ENCODE measurements around the gene AFF3. TPM values are rescaled to one million over a fixed set of nuclear protein-coding genes. Genes with fewer than 3 reads are reported as not detected.
"Not testable (repeated sequence)": the region's sequence is repeated elsewhere in the genome, so short reads cannot be mapped to it uniquely, and the experiment has no call there.

Gene AFF3
- total RNA-seq, 3 donors from 2014 or later, result 4.2 to 56.6 (median 5.2) TPM

- ATAC-seq (no peak), DNase-seq (no peak)
- H3K36me3 ChIP-seq (ENCODE audit: low read depth), result no peaks in the 10 kb centered on the region
- H3K9me3 ChIP-seq, result no peaks in the 10 kb centered on the region
- TF ChIP-seq CTCF (IDR thresholded peaks at IDR 0.05), result no peak
- H3K4me3 ChIP-seq, result no peak overlapping the region
- intact Hi-C loops (cut with DNase I, micrococcal nuclease), result no loop called here
- H3K4me1 ChIP-seq (ENCODE audit: low read depth), result no peaks in the 10 kb centered on the region
These were observed 363.1 kb downstream of the AFF3 start for GRCh38 chr2:99779276-99779675.

- intact Hi-C loops (cut with DNase I, micrococcal nuclease), result no loop called here
- Histone ChIP-seq H3K36me3 (ENCODE audit: low read depth) (no peaks in the 10 kb centered on the region), H3K4me3 (no peak overlapping the region), H3K4me1 (ENCODE audit: low read depth) (no peaks in the 10 kb centered on the region), H3K9me3 (no peaks in the 10 kb centered on the region)
- no peak for DNase-seq
- no peak for TF ChIP-seq CTCF (IDR thresholded peaks at IDR 0.05)
- no peak for ATAC-seq
These were observed 364.6 kb downstream of the AFF3 start for GRCh38 chr2:99777656-99778290.

- no peaks in the 10 kb centered on the region for H3K4me1 ChIP-seq (ENCODE audit: low read depth)
- intact Hi-C loops (cut with DNase I, micrococcal nuclease), result no loop called here
- no peaks in the 10 kb centered on the region for H3K36me3 ChIP-seq (ENCODE audit: low read depth)
- no peak overlapping the region for H3K4me3 ChIP-seq
- H3K9me3 ChIP-seq, result no peaks in the 10 kb centered on the region
- no peak for ATAC-seq
- DNase-seq, result no peak
- no peak for TF ChIP-seq CTCF (IDR thresholded peaks at IDR 0.05)
These were observed 365.3 kb downstream of the AFF3 start for GRCh38 chr2:99776906-99777646.

GRCh38 chr2:99776206-99776905 is 366.0 kb downstream of the AFF3 start:
- DNase-seq (no peak), ATAC-seq (no peak)
- no peaks in the 10 kb centered on the region for H3K9me3 ChIP-seq
- H3K36me3 ChIP-seq (ENCODE audit: low read depth), result no peaks in the 10 kb centered on the region
- H3K4me3 ChIP-seq, result no peak overlapping the region
- intact Hi-C loops (cut with DNase I, micrococcal nuclease), result no loop called here
- no peaks in the 10 kb centered on the region for H3K4me1 ChIP-seq (ENCODE audit: low read depth)
- no peak for TF ChIP-seq CTCF (IDR thresholded peaks at IDR 0.05)

- H3K36me3 ChIP-seq (ENCODE audit: low read depth), result no peaks in the 10 kb centered on the region
- TF ChIP-seq CTCF (IDR thresholded peaks at IDR 0.05), result no peak
- DNase-seq (no peak), ATAC-seq (no peak)
- no peaks in the 10 kb centered on the region for H3K9me3 ChIP-seq
- no peak overlapping the region for H3K4me3 ChIP-seq
- H3K4me1 ChIP-seq (ENCODE audit: low read depth), result no peaks in the 10 kb centered on the region
- intact Hi-C loops (cut with DNase I, micrococcal nuclease), result no loop called here
These were observed 366.8 kb downstream of the AFF3 start for GRCh38 chr2:99775585-99775984.

- H3K36me3 ChIP-seq (ENCODE audit: low read depth); H3K4me1 ChIP-seq (ENCODE audit: low read depth); ATAC-seq; H3K4me3 ChIP-seq; intact Hi-C loops (cut with DNase I, micrococcal nuclease); H3K9me3 ChIP-seq; DNase-seq: not testable (repeated sequence)
These were observed 368.7 kb downstream of the AFF3 start for GRCh38 chr2:99773642-99774041.
